DMS153 treated with DMSO at 0.1 percent for 48 hours (cell line): ENCODE measurements around the gene FCN1.

Experiments used
- DNase-seq: peaks from one replicate; lab custom pipeline; 2025; ENCODE audit not compliant: unreplicated experiment; lab: John Stamatoyannopoulos, UW

Gene FCN1

DNA sequence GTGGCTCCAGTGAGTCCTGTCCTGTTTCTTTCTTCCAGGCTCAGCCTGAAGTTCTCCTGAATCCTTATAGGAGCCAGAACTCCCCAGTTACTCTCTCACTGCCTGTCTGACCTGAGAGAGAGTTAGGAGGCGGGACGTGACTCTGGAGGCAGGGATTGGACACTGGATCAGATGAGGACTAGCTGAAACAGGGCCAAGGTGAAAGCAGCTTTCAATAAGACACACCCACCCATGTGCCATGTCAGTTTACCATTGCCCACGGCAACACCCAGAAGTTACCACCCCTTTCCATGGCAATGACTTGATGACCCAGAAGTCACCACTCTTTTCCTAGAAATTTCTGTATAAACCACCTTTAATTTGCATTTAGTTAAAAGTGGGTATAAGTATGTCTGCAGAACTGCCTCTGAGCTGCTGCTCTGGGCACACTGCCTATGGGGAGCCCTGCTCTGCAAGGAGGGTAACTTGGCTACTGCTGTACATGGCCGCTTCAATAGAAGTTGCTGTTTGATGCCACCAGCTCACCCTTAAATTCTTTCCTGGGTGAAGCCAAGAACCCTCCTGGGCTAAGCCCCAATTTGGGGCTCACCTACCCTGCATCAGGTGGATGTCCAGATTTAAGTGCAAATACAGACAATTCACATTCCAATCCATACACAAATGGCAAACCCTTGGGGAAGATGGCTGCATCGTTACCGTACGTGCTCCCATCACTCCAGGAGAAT is 23.4 kb downstream of the FCN1 start:
- DNase-seq = no peak

GRCh38 chr9:134892820-134893420 is 24.8 kb downstream of the FCN1 start:
- no peak for DNase-seq

GRCh38 chr9:134892221-134892620 is 25.5 kb downstream of the FCN1 start:
- DNase-seq = no peak

DNA sequence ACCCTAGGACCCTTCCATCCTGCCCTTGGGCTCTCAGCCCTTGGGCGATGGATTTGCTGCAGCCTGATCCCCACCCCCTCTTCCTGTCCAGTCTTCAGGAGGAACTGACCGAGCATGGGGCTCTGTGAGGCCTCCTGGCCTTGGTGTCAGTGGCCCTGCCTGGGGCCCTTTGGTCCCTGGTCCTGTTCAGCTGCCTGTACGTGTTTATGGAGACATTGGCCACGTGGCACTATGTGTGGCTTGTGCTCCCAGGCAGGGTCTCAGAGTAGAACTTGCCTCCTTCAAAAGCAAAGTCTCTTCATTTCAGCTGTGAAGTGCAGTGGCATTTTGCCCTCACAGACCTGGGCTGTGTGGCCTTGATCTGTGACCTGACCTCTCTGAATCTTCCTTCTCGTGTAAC is 26.0 kb downstream of the FCN1 start:
- DNase-seq = no peak

DNA sequence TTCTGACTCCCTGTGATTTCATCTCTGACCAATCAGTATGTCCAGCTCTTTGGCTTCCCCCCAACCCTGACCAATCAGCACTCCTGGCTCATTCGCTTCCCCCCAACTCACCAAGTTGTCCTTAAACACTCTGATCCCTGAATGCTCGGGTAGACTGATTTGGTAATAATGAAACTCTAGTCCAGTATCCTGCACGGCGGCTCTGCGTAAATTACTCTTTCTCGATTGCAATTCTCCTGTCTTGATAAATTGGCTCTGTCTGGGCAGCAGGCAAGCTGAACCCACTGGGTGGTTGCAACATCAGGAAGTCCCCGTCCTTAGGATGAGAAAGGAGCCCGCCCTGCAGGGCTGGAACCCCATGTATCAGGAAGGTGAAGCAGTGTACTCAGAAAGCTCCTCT is 26.7 kb downstream of the FCN1 start:
- DNase-seq = no peak

DNA sequence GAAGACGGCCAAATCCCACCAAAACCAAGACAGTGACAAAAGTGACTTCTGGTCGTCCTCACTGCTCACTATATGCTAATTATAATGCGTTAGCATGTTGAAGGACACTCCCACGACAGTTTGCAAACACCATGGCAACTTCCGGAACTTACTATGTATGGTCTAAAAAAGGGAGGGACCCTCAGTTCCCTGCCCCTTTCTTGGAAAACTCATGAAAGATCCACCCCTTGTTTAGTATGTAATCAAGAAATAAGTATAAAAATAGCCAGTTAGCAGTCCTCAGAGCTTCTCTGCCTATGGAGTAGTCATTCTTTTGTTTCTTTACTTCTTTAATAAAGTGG is 27.6 kb downstream of the FCN1 start:
- no peak for DNase-seq

DNA sequence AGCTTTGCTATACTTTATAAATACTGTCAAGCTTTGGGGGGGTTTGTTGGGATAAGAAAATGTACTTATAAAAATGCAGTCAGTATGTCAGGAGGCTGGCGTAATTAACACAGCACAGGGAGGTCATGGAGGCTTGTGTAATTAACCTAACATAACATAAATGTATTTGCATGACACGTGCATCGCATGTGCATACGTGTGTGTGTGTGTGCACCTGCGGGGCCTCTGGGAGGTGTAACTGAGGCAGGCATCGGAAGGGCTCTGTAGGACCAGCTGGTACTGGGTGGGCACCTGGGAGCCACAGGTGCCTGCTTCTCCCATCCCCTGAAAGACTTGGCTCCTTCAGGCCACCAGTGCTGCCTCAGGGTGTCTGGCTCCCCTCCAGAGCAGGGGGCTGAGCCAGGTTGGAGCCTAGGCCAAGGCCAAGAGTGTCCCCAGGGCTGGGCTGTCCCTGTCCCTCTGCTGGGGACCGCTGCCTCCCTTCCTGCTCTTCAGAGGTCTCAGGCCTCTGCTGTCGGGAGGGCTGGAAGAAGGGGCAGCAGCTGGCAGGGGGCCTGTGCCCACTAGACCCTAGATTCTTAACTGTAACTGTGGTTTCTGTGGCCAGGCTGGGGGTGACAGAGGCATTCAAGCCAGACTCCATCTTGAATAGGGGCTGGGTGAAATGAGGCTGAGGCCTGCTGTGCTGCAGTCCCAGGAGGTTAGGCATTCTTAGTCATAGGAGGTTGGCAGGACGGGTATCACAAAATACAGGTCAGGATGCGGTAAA is 28.1 kb downstream of the FCN1 start:
- no peak for DNase-seq

DNA sequence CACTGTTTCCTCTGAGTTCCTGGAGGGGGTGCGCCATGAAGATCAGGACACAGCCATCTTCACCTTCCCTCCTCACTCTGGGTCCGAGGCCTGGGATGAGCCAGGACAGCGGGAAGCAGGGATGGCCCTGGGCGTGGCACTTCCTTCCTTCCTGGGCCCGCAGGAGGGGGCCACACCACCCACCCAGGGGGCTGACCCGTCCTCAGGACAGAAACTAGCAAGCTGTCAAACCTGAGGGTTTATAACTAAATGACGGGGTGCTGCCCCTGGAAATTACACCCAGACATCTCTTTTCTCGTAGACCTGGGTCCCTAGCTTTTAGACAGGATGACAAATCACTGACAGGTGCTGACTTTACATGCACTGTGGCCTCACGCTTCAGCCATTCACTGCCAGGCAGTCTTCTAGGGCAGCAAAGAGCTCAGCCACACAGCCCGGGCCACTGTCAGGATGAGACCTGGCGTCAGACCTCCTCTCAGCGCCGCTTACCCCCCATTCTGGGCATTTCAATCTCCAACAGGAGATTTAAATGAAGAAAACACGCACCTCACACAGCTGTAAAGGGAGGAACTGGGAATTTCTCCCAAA is 29.0 kb downstream of the FCN1 start:
- no peak for DNase-seq

GRCh38 chr9:134887686-134888602 is 29.8 kb downstream of the FCN1 start:
- no peak for DNase-seq

DNA sequence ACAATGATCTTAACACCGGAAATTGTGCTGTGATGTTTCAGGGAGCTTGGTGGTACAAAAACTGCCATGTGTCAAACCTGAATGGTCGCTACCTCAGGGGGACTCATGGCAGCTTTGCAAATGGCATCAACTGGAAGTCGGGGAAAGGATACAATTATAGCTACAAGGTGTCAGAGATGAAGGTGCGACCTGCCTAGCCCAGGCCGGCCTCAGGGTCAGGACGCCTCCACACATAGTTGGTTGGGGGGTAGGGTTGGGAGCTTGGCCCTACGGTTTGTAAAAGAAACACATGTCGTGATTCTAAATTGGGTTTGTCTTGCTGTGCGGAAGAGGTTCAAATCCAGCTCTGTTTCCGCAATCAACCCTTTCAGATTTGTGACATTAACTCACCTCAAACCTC is 30.5 kb downstream of the FCN1 start:
- DNase-seq = no peak

GRCh38 chr9:134886413-134886913 is 31.2 kb downstream of the FCN1 start:
- DNase-seq = no peak

- no peak for DNase-seq
Measured at GRCh38 chr9:134885679-134886412, 31.9 kb downstream of the FCN1 start.

DNA sequence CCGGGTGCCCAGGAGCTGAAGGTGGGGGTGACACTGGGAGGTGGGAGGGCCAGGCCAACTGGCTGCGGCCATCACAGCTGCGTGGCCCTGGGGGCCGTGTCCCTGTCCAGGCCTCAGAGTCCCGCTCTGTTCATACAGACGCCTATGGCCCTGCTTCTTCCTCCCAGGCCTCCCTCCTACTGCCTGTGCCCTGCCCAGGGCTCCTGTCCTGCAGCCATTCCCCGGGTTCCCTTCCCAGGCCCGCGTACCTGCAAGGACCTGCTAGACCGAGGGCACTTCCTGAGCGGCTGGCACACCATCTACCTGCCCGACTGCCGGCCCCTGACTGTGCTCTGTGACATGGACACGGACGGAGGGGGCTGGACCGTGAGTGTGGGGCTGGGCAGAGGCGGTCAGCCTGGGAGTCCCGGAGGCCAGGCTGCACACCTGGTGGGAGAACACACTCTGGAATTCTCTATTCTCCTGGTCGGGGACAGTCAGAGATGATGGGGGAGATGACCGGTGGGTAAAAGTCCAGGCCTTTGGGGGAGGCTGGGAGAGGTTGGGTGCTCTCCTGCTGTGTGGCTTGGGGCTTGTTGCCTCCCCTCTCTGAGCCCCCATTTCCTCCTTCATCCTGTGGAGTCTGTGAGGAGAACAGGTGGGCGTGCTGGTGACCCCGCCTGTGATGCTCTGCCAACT is 32.6 kb downstream of the FCN1 start:
- DNase-seq = no peak

GRCh38 chr9:134884492-134884891 is 33.2 kb downstream of the FCN1 start:
- DNase-seq = no peak

GRCh38 chr9:134883040-134883782 is 34.5 kb downstream of the FCN1 start:
- no peak for DNase-seq

GRCh38 chr9:134882204-134882785 is 35.4 kb downstream of the FCN1 start:
- no peak for DNase-seq

DNA sequence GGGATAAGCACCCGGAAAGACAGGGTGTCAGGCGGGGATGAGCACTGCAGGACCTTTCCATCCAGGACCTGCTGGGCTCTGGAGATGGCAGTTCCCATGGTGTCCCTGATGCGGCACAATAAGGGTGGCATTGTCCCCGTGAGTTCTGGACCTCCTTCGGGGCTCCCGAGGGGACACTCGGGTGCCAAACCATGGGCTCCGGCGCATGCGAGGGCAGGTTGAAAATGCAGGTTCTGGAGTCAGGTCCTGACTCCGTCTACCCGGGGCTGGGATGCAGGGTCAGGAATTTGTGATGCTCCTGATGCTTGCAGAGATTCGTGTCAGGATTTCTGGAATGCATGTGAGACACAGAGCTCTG is 36.4 kb downstream of the FCN1 start:
- DNase-seq = no peak

GRCh38 chr9:134880484-134881312 is 37.0 kb downstream of the FCN1 start, which contains the start of gene FCN2:
Gene FCN2, plus strand, starts transcription at chr9:134880810. Its CDS starts 12 bp downstream, at chr9:134880822.
- no peak for DNase-seq
